Body of pancreas (tissue), 4 donors: Measurements from ENCODE around the gene PDZD4. TPM values are rescaled to one million over a fixed set of nuclear protein-coding genes. Genes with fewer than 3 reads are reported as not detected.

Experiments
- ATAC-seq: fragments of 150-250 bp; one replicate; pipeline ENCODE4 v1.9.1; 2016
- DNase-seq, 4 donors: peaks; one replicate each; pipeline ENCODE4 v3.0.0-alpha.2; 2019
- H3K27ac ChIP-seq, 4 donors: fragments of 200-600 bp; sonication (generic); 1 replicate in 3 of 4; 2 replicates in 1 of 4; pipeline versions ENCODE4 v1.5.1 to v1.6.1; 2016 to 2019; ENCODE audit warnings: mild to moderate bottlenecking in 1 of 4, mixed read lengths in 1 of 4, moderate library complexity in 1 of 4
- H3K27me3 ChIP-seq, 2 donors: fragments of 200-600 bp; sonication (generic); one replicate each; pipeline ENCODE4 v1.6.0; 2016; ENCODE audit warnings: mild to moderate bottlenecking in 1 of 2
- H3K36me3 ChIP-seq, 2 donors: fragments of 200-600 bp; sonication (generic); replicated peaks in 1 of 2; 2 replicates each; pipeline ENCODE4 v1.5.1; 2016; ENCODE audit warnings: low read depth in 2 of 2; ENCODE audit not compliant: insufficient read depth in 1 of 2
- H3K4me1 ChIP-seq: fragments of 200-600 bp; sonication (generic); one replicate; pipeline ENCODE4 v1.6.0; 2016
- H3K4me3 ChIP-seq, 2 donors: fragments of 200-600 bp; sonication (generic); 1 replicate in 1 of 2; 2 replicates in 1 of 2; pipeline ENCODE4 v1.5.1; 2016 to 2019
- H3K9me3 ChIP-seq, 3 donors: fragments of 200-600 bp; sonication (generic); 1 replicate in 2 of 3; 2 replicates in 1 of 3; pipeline ENCODE4 v1.5.1; 2016
- CTCF ChIP-seq, 7 experiments: fragments of 450-650 bp in 4 of 7; fragments of 200-600 bp in 3 of 7; sonication (generic) in 3 of 7; IDR thresholded peaks; one replicate each; pipeline ENCODE4 v1.5.1; 2016 to 2019; ENCODE audit warnings: antibody characterized with exemption in 7 of 7
- POLR2A ChIP-seq, 3 donors: fragments of 450-650 bp; IDR thresholded peaks; one replicate each; pipeline ENCODE4 v1.6.1; 2016; ENCODE audit warnings: antibody characterized with exemption in 3 of 3, mild to moderate bottlenecking in 2 of 3
- WGBS, 2 donors: methylation state at CpG; one replicate each; pipeline ENCODE4 v1.1.5; 2017; 5-methylcytosine and 5-hydroxymethylcytosine counted together
- intact Hi-C: fragments of 100-400 bp; cut with DNase I; formaldehyde crosslinking; loops from one replicate; pipeline ENCODE4 v1.15.1; 2023
- total RNA-seq, 2 donors: library from RNA; depleted of rRNA; stranded (reverse); fragments of >200 nt; gene quantifications; one replicate each; pipeline ENCODE4 v1.1.0, GENCODE V29; 2016

The PDZD4 gene
- total RNA-seq, 2 donors from 2014 or later, result 1.6 to 2.6 TPM

GRCh38 chrX:153765138-153766079 is 64.9 kb downstream of the PDZD4 start:
- intact Hi-C loops, result loop anchor here (5.0 kb wide), 1 partner anchor 177 kb away; the partner anchor contains the start of gene RENBP
- TF ChIP-seq CTCF (IDR thresholded peaks at IDR 0.05), result no peak
- no peak for TF ChIP-seq POLR2A (IDR thresholded peaks at IDR 0.05)
- Histone ChIP-seq H3K27ac (peak overlapping the region in 3 of 4 donors; percentile 38 to 65 (median 50)), H3K36me3 (no peaks in the 10 kb centered on the region), H3K9me3 (no peaks in the 10 kb centered on the region), H3K4me3 (no peak overlapping the region), H3K4me1 (peaks cover 13% of the 10 kb centered on the region), H3K27me3 (no peaks in the 10 kb centered on the region)
- DNase-seq (peak; percentile 20 to 37 (median 28)), ATAC-seq (peak; percentile 55)
- 20 to 43% methylated on average over 1 to 13 of the region's 27 CpGs for WGBS, 2 donors

- no peaks in the 10 kb centered on the region for H3K27me3 ChIP-seq
- peaks cover 13% of the 10 kb centered on the region for H3K4me1 ChIP-seq
- H3K36me3 ChIP-seq, result no peaks in the 10 kb centered on the region
- DNase-seq, result peak in 1 of 4 donors; percentile 14
- ATAC-seq, result peak; percentile 11
- H3K27ac ChIP-seq, result peak overlapping the region in 3 of 4 donors; percentile 38 to 65 (median 50)
- H3K4me3 ChIP-seq, result no peak overlapping the region
- intact Hi-C loops, result loop anchor here (5.0 kb wide), 2 partner anchors 178 to 188 kb away; partner anchors contain the start of gene RENBP
- TF ChIP-seq POLR2A (IDR thresholded peaks at IDR 0.05), result no peak
- TF ChIP-seq CTCF (IDR thresholded peaks at IDR 0.05), result no peak
- no peaks in the 10 kb centered on the region for H3K9me3 ChIP-seq
- WGBS, 2 donors, result 74% methylated on average over 4 of the region's 7 CpGs; no CpG with 5 or more reads in 1 of the 2 donors
These were observed 65.6 kb downstream of the PDZD4 start for GRCh38 chrX:153764786-153765137.

GRCh38 chrX:153763989-153764755 is 66.2 kb downstream of the PDZD4 start, which contains the start of gene PLXNB3:
Gene PLXNB3 (plus strand): TSS chrX:153764249. CDS start chrX:153765536, 1,287 bp downstream.
- Histone ChIP-seq H3K9me3 (no peaks in the 10 kb centered on the region), H3K27ac (peak within 1 kb of the TSS in 3 of 4 donors; percentile 38 to 65 (median 50)), H3K4me1 (peaks cover 13% of the 10 kb centered on the region), H3K36me3 (no peaks in the 10 kb centered on the region), H3K27me3 (no peaks in the 10 kb centered on the region), H3K4me3 (no peak within 1 kb of the TSS)
- WGBS, 2 donors, result 6% methylated on average over 16 of the region's 26 CpGs; no CpG with 5 or more reads in 1 of the 2 donors
- TF ChIP-seq POLR2A (IDR thresholded peaks at IDR 0.05) (peak in 1 of 3 donors; percentile 26), CTCF (IDR thresholded peaks at IDR 0.05) (peak; percentile 59 to 88 (median 76))
- peak; percentile 88 for ATAC-seq
- DNase-seq, result peak; percentile 78 to 88 (median 84)
- intact Hi-C loops, result loop anchor here (5.0 kb wide), 1 partner anchor 188 kb away; no protein-coding TSS in a partner anchor

GRCh38 chrX:153763298-153763932 is 66.9 kb downstream of the PDZD4 start:
- H3K27me3 ChIP-seq, result no peaks in the 10 kb centered on the region
- DNase-seq (peak in 2 of 4 donors; percentile 8 to 11), ATAC-seq (no peak)
- H3K36me3 ChIP-seq, result no peaks in the 10 kb centered on the region
- TF ChIP-seq POLR2A (IDR thresholded peaks at IDR 0.05) (no peak), CTCF (IDR thresholded peaks at IDR 0.05) (no peak)
- no peak overlapping the region for H3K27ac ChIP-seq
- H3K4me3 ChIP-seq, result no peak overlapping the region
- intact Hi-C loops, result loop anchor here (5.0 kb wide), 1 partner anchor 189 kb away; no protein-coding TSS in a partner anchor
- peaks cover 13% of the 10 kb centered on the region for H3K4me1 ChIP-seq
- 69 to 82% methylated on average over 7 to 14 of the region's 18 CpGs for WGBS, 2 donors
- no peaks in the 10 kb centered on the region for H3K9me3 ChIP-seq
